OCI-LY7 (cell line): ENCODE results near the gene CEP104. TPM values are rescaled to one million over a fixed set of nuclear protein-coding genes. Genes with fewer than 3 reads are reported as not detected.

ENCODE experiments used
- BruUV-seq: library from RNA; stranded (reverse); fragments of 400-500 nt; replicated peaks from 2 replicates; lab custom pipeline; 2021; lab: Mats Ljungman, UMichigan
- CTCF ChIA-PET: fragments of 300-600 bp; sonication (Branson Sonifier 250); formaldehyde crosslinking; loops from one replicate; lab custom pipeline; 2022; ENCODE audit warnings: antibody characterized with exemption; ENCODE audit not compliant: unreplicated experiment; lab: Charles Lee
- POLR2A ChIA-PET: fragments of 300-600 bp; sonication (Branson Sonifier 250); formaldehyde crosslinking; loops from one replicate; lab custom pipeline; 2022; ENCODE audit warnings: antibody characterized with exemption; lab: Charles Lee
- DNase-seq: peaks from one replicate; pipeline ENCODE4 v3.0.0-alpha.2; 2015; ENCODE audit warnings: low spot score
- H2AFZ ChIP-seq: fragments of 200-600 bp; sonication (generic), shearing (Covaris generic); 2 replicates; pipeline ENCODE4 v1.6.1; 2014; ENCODE audit warnings: mild to moderate bottlenecking, antibody characterized with exemption, low read length, moderate library complexity
- H3K27ac ChIP-seq: fragments of 200-600 bp; sonication (generic); 2 replicates; pipeline ENCODE4 v1.5.1; 2014; ENCODE audit warnings: mixed run types, low read depth, mild to moderate bottlenecking, moderate library complexity, low read length, inconsistent platforms; ENCODE audit not compliant: poor library complexity, severe bottlenecking
- H3K36me3 ChIP-seq: fragments of 200-600 bp; sonication (generic); 2 replicates; pipeline ENCODE4 v1.6.1; 2014; ENCODE audit warnings: mild to moderate bottlenecking, antibody characterized with exemption, low read length, moderate library complexity, mixed read lengths; ENCODE audit not compliant: insufficient read depth
- H3K4me1 ChIP-seq: fragments of 200-600 bp; sonication (generic); 2 replicates; pipeline ENCODE4 v1.5.1; 2014; ENCODE audit warnings: mild to moderate bottlenecking, low read length; ENCODE audit not compliant: insufficient read depth, poor library complexity, severe bottlenecking
- H3K4me2 ChIP-seq: fragments of 200-600 bp; sonication (generic); 2 replicates; pipeline ENCODE4 v1.6.1; 2014; ENCODE audit warnings: mild to moderate bottlenecking, low read length
- H3K4me3 ChIP-seq: fragments of 200-600 bp; sonication (generic); 2 replicates; pipeline ENCODE4 v1.5.1; 2014; ENCODE audit warnings: mild to moderate bottlenecking, low read depth, low read length; ENCODE audit not compliant: poor library complexity, severe bottlenecking
- H3K79me2 ChIP-seq: fragments of 200-600 bp; sonication (generic); 2 replicates; pipeline ENCODE4 v1.6.1; 2016; ENCODE audit warnings: low read depth, mild to moderate bottlenecking, low read length, moderate library complexity, mixed read lengths; ENCODE audit not compliant: insufficient read depth
- H3K9me2 ChIP-seq: fragments of 200-600 bp; sonication (generic); 2 replicates; pipeline ENCODE4 v1.6.1; 2016; ENCODE audit warnings: mild to moderate bottlenecking, low read length, mixed read lengths; ENCODE audit not compliant: insufficient read depth
- H3K9me3 ChIP-seq: fragments of 200-600 bp; sonication (generic); 2 replicates; pipeline ENCODE4 v1.6.1; 2014; ENCODE audit warnings: mild to moderate bottlenecking, mixed run types, low read length, mixed read lengths
- H4K20me1 ChIP-seq: fragments of 200-600 bp; sonication (generic); 2 replicates; pipeline ENCODE4 v1.6.1; 2014; ENCODE audit warnings: mild to moderate bottlenecking, antibody characterized with exemption, low read length, moderate library complexity, mixed read lengths; ENCODE audit not compliant: insufficient read depth
- EZH2phosphoT487 ChIP-seq: fragments of 200-600 bp; sonication (generic); IDR thresholded peaks from 2 replicates; pipeline ENCODE4 v1.6.1; 2018; ENCODE audit warnings: low read depth, borderline replicate concordance, mild to moderate bottlenecking, mixed run types, antibody characterized with exemption, low read length, moderate library complexity, mixed read lengths
- intact Hi-C: fragments of 100-400 bp; cut with micrococcal nuclease; formaldehyde crosslinking; loops from one replicate; pipeline ENCODE4 v1.10.0; 2022; ENCODE audit not compliant: unreplicated experiment
- total RNA-seq, 2 experiments: library from RNA; depleted of rRNA in 1 of 2; stranded (reverse); fragments of >200 nt in 1 of 2; shearing (Covaris generic) in 1 of 2; gene quantifications; 2 replicates each; pipeline ENCODE4 v1.2.3, GENCODE V29; 2014 to 2022
- TF ChIP-seq, protein P1 (sequence below): fragments of 200-600 bp; sonication (generic); conservative IDR thresholded peaks from 2 replicates; pipeline ENCODE4 v1.5.1; 2014; ENCODE audit warnings: mild to moderate bottlenecking, antibody characterized with exemption, low read length, moderate library complexity, mixed read lengths

Gene CEP104
- total RNA-seq, 2 experiments from 2014 or later, result 26.8 to 71.0 TPM

DNA sequence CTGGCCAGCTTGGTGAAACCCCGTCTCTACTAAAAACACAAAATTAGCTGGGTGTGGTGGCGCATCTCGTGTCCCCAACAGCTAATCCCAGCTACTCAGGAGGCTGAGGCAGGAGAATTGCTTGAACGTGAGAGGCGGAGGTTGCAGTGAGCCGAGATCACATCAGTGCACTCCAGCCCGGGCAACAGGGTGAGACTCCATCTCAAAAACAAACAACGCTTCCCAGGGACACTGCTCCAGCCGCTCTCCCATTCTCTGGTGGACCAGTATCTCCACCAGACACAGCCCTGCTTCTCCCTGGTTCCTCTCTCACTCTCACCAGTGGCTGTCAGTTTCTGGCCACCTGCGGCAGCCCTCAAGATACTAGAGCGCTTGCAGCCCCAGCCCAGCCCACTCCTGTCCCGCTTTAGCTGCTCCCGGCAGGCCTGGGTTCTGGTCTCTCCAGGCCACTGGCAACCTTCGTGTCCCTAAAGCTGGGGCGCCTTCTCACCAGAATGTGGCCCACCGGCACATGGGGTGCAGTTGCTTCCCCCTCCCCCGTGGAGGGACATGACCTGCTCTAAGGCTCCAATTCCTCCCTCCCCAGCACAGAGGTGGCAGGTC is 39.8 kb downstream of the CEP104 start:
- Histone ChIP-seq H3K9me3 (no peaks in the 10 kb centered on the region), H4K20me1 (no peaks in the 10 kb centered on the region), H3K4me3 (no peak overlapping the region), H2AFZ (no peak overlapping the region), H3K79me2 (no peaks in the 10 kb centered on the region), H3K36me3 (peaks cover 53% of the 10 kb centered on the region), H3K4me2 (no peak overlapping the region), H3K4me1 (no peaks in the 10 kb centered on the region), H3K9me2 (no peaks in the 10 kb centered on the region), H3K27ac (no peak overlapping the region)
- no peak for DNase-seq
- intact Hi-C loops, result no loop called here
- TF ChIP-seq EZH2phosphoT487, result no peak
- TF ChIP-seq, protein P1, sequence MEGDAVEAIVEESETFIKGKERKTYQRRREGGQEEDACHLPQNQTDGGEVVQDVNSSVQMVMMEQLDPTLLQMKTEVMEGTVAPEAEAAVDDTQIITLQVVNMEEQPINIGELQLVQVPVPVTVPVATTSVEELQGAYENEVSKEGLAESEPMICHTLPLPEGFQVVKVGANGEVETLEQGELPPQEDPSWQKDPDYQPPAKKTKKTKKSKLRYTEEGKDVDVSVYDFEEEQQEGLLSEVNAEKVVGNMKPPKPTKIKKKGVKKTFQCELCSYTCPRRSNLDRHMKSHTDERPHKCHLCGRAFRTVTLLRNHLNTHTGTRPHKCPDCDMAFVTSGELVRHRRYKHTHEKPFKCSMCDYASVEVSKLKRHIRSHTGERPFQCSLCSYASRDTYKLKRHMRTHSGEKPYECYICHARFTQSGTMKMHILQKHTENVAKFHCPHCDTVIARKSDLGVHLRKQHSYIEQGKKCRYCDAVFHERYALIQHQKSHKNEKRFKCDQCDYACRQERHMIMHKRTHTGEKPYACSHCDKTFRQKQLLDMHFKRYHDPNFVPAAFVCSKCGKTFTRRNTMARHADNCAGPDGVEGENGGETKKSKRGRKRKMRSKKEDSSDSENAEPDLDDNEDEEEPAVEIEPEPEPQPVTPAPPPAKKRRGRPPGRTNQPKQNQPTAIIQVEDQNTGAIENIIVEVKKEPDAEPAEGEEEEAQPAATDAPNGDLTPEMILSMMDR, result no peak
- ChIA-PET CTCF (no interaction called here), POLR2A (no interaction called here)
- no TSS peak for BruUV-seq

DNA sequence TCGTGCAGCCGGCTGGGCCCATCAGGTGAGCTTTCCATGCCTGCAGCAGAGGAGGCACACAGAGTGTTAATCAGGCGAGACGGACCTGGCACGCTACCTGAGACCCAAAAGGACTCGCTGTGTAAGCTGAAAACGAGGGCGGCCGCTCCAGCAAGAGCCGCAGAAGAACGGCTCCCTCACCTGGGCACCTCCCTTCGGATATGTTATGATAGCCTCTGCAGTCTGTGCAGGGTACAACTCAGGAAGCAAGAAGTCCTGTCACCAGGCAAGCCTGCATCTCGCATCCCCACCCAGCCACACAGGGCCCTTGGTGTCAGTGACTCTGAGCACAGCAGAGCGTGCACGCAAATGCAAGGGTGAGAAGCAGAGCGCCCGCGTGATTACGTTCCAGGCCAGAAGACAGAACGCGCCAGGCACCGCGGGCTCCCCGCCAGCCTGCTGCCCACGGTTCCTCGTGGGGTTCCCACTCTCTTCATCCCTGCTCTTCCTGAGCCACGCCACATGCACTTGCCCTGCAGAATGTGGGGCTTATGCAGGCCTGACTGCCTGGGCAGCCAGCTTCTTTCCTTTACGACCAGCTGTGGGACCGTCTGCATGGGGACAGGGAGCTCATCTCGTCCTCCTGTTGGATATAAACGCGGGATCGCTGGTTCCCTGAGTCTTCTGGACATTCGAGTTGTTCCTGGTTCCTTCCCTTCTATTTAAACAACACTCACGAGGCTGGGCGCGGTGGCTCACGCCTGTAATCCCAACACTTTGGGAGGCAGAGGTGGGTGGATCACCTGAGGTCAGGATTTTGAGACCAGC is 40.5 kb downstream of the CEP104 start:
- peaks cover 46% of the 10 kb centered on the region for H3K36me3 ChIP-seq
- TF ChIP-seq, protein P1, result no peak
- no peak for TF ChIP-seq EZH2phosphoT487

More for the DNA sequence above, 40.5 kb downstream of the CEP104 start:
- no peaks in the 10 kb centered on the region for H3K9me2 ChIP-seq
- H3K9me3 ChIP-seq, result no peaks in the 10 kb centered on the region
- H4K20me1 ChIP-seq, result no peaks in the 10 kb centered on the region
- intact Hi-C loops, result no loop called here
- H3K4me1 ChIP-seq, result no peaks in the 10 kb centered on the region
- H3K79me2 ChIP-seq, result no peaks in the 10 kb centered on the region
- BruUV-seq, result no TSS peak
- H3K4me3 ChIP-seq, result no peak overlapping the region
- H3K4me2 ChIP-seq, result no peak overlapping the region
- H3K27ac ChIP-seq, result no peak overlapping the region
- DNase-seq, result no peak
- H2AFZ ChIP-seq, result no peak overlapping the region
- CTCF ChIA-PET, result no interaction called here
- POLR2A ChIA-PET, result no interaction called here
